Neuronal stem cell (in vitro differentiated cells): ENCODE results near the gene DMKN.

Source experiments
- DNase-seq: peaks from one replicate; pipeline ENCODE4 v3.0.0-alpha.2; 2013; ENCODE audit warnings: low spot score
- H2AFZ ChIP-seq: one replicate; pipeline ENCODE4 v1.6.1; 2013; ENCODE audit warnings: mild to moderate bottlenecking, low read length, inconsistent platforms
- H2AK5ac ChIP-seq: 2 replicates; pipeline ENCODE4 v1.6.1; 2013; ENCODE audit warnings: low read depth, mild to moderate bottlenecking, inconsistent platforms, low read length, moderate library complexity, mixed read lengths
- H2BK120ac ChIP-seq: 2 replicates; pipeline ENCODE4 v1.6.1; 2013; ENCODE audit warnings: low read depth, mild to moderate bottlenecking, inconsistent platforms, low read length, moderate library complexity, mixed read lengths
- H2BK12ac ChIP-seq: one replicate; pipeline ENCODE4 v1.6.1; 2013; ENCODE audit warnings: low read length, inconsistent platforms
- H2BK15ac ChIP-seq: 2 replicates; pipeline ENCODE4 v1.6.1; 2013; ENCODE audit warnings: mild to moderate bottlenecking, low read length, inconsistent platforms, mixed read lengths
- H2BK5ac ChIP-seq: one replicate; pipeline ENCODE4 v1.6.1; 2013; ENCODE audit warnings: inconsistent platforms, mild to moderate bottlenecking, low read length, moderate library complexity
- H3K14ac ChIP-seq: one replicate; pipeline ENCODE4 v1.6.1; 2013; ENCODE audit warnings: low read length, inconsistent platforms
- H3K18ac ChIP-seq: 2 replicates; pipeline ENCODE4 v1.6.1; 2013; ENCODE audit warnings: low read length, inconsistent platforms
- H3K23ac ChIP-seq: 2 replicates; pipeline ENCODE4 v1.6.1; 2013; ENCODE audit warnings: low read depth, mild to moderate bottlenecking, mixed read lengths, low read length, inconsistent platforms; ENCODE audit not compliant: poor library complexity
- H3K27ac ChIP-seq: replicated peaks from 3 replicates; pipeline ENCODE4 v1.5.1; 2013; ENCODE audit warnings: low read length, inconsistent platforms
- H3K27me3 ChIP-seq, 3 experiments: 2 replicates each; pipeline ENCODE4 v1.6.1; 2013; ENCODE audit warnings: low read length in 3 of 3, mild to moderate bottlenecking in 2 of 3, inconsistent platforms in 1 of 3, low read depth in 1 of 3, mixed read lengths in 1 of 3, moderate library complexity in 1 of 3; ENCODE audit not compliant: control insufficient read depth in 3 of 3, insufficient read depth in 3 of 3
- H3K36me3 ChIP-seq, 2 donors: replicated peaks in 1 of 2; 2 replicates each; pipeline ENCODE4 v1.6.1; 2013; ENCODE audit warnings: low read length in 2 of 2; ENCODE audit not compliant: control insufficient read depth in 2 of 2, insufficient read depth in 2 of 2
- H3K4ac ChIP-seq: 2 replicates; pipeline ENCODE4 v1.6.1; 2013; ENCODE audit warnings: inconsistent platforms, mild to moderate bottlenecking, low read length, moderate library complexity
- H3K4me1 ChIP-seq, 2 donors: 1 replicate in 1 of 2; 2 replicates in 1 of 2; pipeline ENCODE4 v1.6.1; 2013; ENCODE audit warnings: low read length in 2 of 2, low read depth in 1 of 2; ENCODE audit not compliant: control insufficient read depth in 2 of 2, insufficient read depth in 1 of 2
- H3K4me2 ChIP-seq: one replicate; pipeline ENCODE4 v1.6.1; 2013; ENCODE audit warnings: mild to moderate bottlenecking, low read length, inconsistent platforms; ENCODE audit not compliant: insufficient read depth, poor library complexity, severe bottlenecking
- H3K4me3 ChIP-seq, 2 donors: 2 replicates each; pipeline ENCODE4 v1.5.1; 2013; ENCODE audit warnings: low read length in 2 of 2, mild to moderate bottlenecking in 2 of 2, inconsistent platforms in 1 of 2, moderate library complexity in 1 of 2
- H3K79me1 ChIP-seq: one replicate; pipeline ENCODE4 v1.6.1; 2013; ENCODE audit warnings: low read depth, mild to moderate bottlenecking, inconsistent platforms, low read length, moderate library complexity
- H3K9ac ChIP-seq: one replicate; pipeline ENCODE4 v1.6.1; 2013; ENCODE audit warnings: mild to moderate bottlenecking, low read depth, low read length, inconsistent platforms; ENCODE audit not compliant: poor library complexity
- H3K9me3 ChIP-seq, 2 donors: replicated peaks in 1 of 2; 2 replicates each; pipeline versions ENCODE3 to v1.6.1; 2013; ENCODE audit warnings: low read length in 2 of 2, mild to moderate bottlenecking in 2 of 2, inconsistent platforms in 1 of 2, low read depth in 1 of 2, mixed read lengths in 1 of 2, moderate library complexity in 1 of 2; ENCODE audit not compliant: control insufficient read depth in 2 of 2, insufficient read depth in 1 of 2
- H4K8ac ChIP-seq: one replicate; pipeline ENCODE4 v1.6.1; 2013; ENCODE audit warnings: low read depth, mild to moderate bottlenecking, inconsistent platforms, low read length, moderate library complexity
- H4K91ac ChIP-seq: one replicate; pipeline ENCODE4 v1.6.1; 2013; ENCODE audit warnings: low read length, low read depth, mild to moderate bottlenecking, inconsistent platforms; ENCODE audit not compliant: poor library complexity
- WGBS, 2 donors: extraction: QIAGEN DNeasy Blood & Tissue Kit; methylation state at CpG; one replicate each; pipeline ENCODE4 v1.1.7; 2013; ENCODE audit warnings: missing lambda C conversion rate in 2 of 2, mixed read lengths in 1 of 2; ENCODE audit not compliant: insufficient read length in 2 of 2, insufficient replicate concordance in 1 of 2; ENCODE audit errors: extremely low coverage in 2 of 2; 5-methylcytosine and 5-hydroxymethylcytosine counted together

DMKN gene

DNA sequence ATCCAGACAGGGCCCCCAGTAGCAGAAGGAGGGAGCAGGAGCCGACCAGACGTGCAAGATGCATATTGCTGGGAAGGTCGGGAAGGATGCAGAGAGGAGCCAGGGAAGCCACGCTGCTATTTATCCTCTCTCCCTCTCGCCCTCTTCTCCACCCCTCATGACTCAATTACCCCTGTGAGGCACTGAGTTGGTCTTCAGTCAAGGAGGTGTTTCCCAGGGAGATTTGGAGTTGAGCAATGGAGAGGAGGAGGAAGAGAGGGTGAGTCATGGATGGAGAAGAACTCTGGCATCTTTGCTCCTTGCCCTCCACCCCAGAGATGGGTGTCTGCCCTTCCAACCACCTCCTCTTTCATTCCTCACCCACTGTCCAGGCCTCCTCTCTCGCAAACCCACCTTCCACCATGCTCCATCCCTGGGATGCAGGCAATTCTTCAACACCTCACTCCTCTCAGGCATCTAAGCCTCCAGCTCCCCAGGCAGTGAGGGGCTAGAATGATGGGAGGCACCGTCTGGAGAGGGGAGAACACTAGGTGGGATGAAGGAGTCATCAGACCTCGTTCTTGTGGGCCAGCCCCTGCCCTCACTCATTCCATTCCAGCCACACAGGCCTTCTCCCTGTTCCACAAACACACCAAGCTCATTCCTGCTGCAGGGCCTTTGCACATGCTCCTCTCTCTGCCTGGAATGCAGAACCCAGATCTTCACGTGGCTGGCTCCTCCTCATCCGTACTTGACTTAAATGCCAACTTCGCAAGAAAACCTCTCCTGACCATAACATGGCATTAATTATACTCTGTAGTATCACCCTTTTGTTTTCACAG is 15.0 kb upstream of the DMKN start, which contains the start of gene SBSN:
Gene SBSN, minus strand, starts transcription at position 94 of the 821 bp plus-strand sequence. Its CDS starts 30 bp downstream, at position 64.
- no peak within 1 kb of the TSS for H2BK120ac ChIP-seq
- no peak within 1 kb of the TSS for H2BK5ac ChIP-seq
- H3K79me1 ChIP-seq = no peaks in the 10 kb centered on the region
- peaks cover 0 to 2% of the 10 kb centered on the region in 2 donors for H3K9me3 ChIP-seq
- H4K8ac ChIP-seq = no peak within 1 kb of the TSS
- peak within 1 kb of the TSS; percentile 49 for H3K14ac ChIP-seq
- peaks cover 0 to 15% of the 10 kb centered on the region in 2 donors for H3K4me1 ChIP-seq
- no peak within 1 kb of the TSS for H2AK5ac ChIP-seq
- peak within 1 kb of the TSS; percentile 37 for H3K23ac ChIP-seq
- no peak within 1 kb of the TSS for H4K91ac ChIP-seq
- H3K4ac ChIP-seq = no peak within 1 kb of the TSS
- WGBS, 2 donors = no CpG with 5 or more reads among the region's 11 CpGs
- H2BK15ac ChIP-seq = peak within 1 kb of the TSS; percentile 72
- no peak within 1 kb of the TSS for H3K4me3 ChIP-seq
- no peaks in the 10 kb centered on the region for H3K36me3 ChIP-seq
- no peak within 1 kb of the TSS for H3K9ac ChIP-seq
- H3K27ac ChIP-seq = no peak within 1 kb of the TSS
- no peak within 1 kb of the TSS for H3K4me2 ChIP-seq
- H2AFZ ChIP-seq = no peak within 1 kb of the TSS
- no peak for DNase-seq
- peak within 1 kb of the TSS; percentile 30 for H3K18ac ChIP-seq
- peaks cover 0 to 53% (median 4%) of the 10 kb centered on the region in 3 experiments for H3K27me3 ChIP-seq
- H2BK12ac ChIP-seq = no peak within 1 kb of the TSS

- Histone ChIP-seq H4K8ac (no peak overlapping the region), H3K9me3 (no peaks in the 10 kb centered on the region), H3K23ac (no peak overlapping the region), H3K4ac (no peak overlapping the region), H2BK12ac (no peak overlapping the region), H2BK120ac (no peak overlapping the region), H4K91ac (no peak overlapping the region), H2AK5ac (no peak overlapping the region), H2AFZ (no peak overlapping the region), H2BK15ac (no peak overlapping the region), H3K27me3 (peaks cover 0 to 62% (median 0%) of the 10 kb centered on the region in 3 experiments), H3K18ac (no peak overlapping the region), H3K27ac (no peak overlapping the region), H2BK5ac (no peak overlapping the region), H3K14ac (no peak overlapping the region), H3K4me1 (peaks cover 6 to 11% of the 10 kb centered on the region in 2 donors), H3K4me3 (no peak overlapping the region), H3K79me1 (no peaks in the 10 kb centered on the region), H3K36me3 (no peaks in the 10 kb centered on the region), H3K9ac (no peak overlapping the region), H3K4me2 (no peak overlapping the region)
- DNase-seq = no peak
- WGBS, 2 donors = no CpG with 5 or more reads among the region's 4 CpGs
Measured at GRCh38 chr19:35525873-35526272, 12.4 kb upstream of the DMKN start.

DNA sequence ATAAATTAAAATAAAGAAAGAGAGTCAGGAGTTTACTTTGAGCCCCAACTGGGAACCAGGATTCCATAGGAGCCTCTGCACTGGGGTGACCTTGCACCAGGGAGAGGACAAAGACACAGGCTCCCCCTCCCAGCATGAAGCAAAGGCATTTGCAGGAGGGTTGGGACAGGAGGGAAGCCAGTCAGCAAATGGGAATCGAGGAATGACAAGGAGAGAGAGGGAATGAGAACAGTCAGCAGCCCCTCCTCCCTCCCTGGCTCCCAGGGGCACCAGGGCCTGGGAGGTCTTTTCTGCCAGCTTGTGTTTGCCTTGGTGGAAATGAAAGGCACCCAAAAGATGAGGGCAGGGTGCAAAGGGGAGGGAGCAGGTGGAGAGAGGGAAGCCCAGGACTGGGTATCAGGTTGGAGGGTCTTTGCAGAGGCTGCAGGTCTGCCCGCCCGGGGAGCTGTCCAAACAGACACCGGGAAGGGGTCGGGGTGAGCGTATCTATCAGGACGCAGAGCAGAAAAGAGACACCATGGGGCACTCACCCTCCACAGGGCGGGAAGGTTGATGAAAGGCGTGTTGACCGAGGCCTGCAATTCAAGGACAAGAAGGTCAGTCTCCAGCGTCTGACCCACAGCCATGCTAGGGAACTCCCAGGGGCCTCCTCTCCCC is 10.9 kb upstream of the DMKN start:
- Histone ChIP-seq H3K27ac (no peak overlapping the region), H2BK12ac (no peak overlapping the region), H2BK120ac (no peak overlapping the region), H3K9ac (peak overlapping the region; percentile 51), H3K36me3 (no peaks in the 10 kb centered on the region), H3K4me1 (peaks cover 6 to 11% of the 10 kb centered on the region in 2 donors), H3K18ac (peak overlapping the region; percentile 85), H3K4ac (no peak overlapping the region), H2AK5ac (no peak overlapping the region), H2BK15ac (peak overlapping the region; percentile 20), H3K4me2 (no peak overlapping the region), H2BK5ac (no peak overlapping the region), H3K27me3 (peaks cover 0 to 62% (median 0%) of the 10 kb centered on the region in 3 experiments), H3K9me3 (no peaks in the 10 kb centered on the region), H2AFZ (peak overlapping the region; percentile 12), H3K4me3 (no peak overlapping the region), H4K91ac (no peak overlapping the region), H3K79me1 (no peaks in the 10 kb centered on the region), H4K8ac (no peak overlapping the region), H3K14ac (peak overlapping the region; percentile 84), H3K23ac (no peak overlapping the region)
- DNase-seq = no peak
- WGBS, 2 donors = no CpG with 5 or more reads among the region's 11 CpGs

- no peak overlapping the region for H3K4ac ChIP-seq
- H2BK15ac ChIP-seq = no peak overlapping the region
- H2BK12ac ChIP-seq = no peak overlapping the region
- H2AFZ ChIP-seq = no peak overlapping the region
- H3K9me3 ChIP-seq = no peaks in the 10 kb centered on the region
- no peak overlapping the region for H4K91ac ChIP-seq
- no peak overlapping the region for H2BK5ac ChIP-seq
- no peaks in the 10 kb centered on the region for H3K36me3 ChIP-seq
- H4K8ac ChIP-seq = no peak overlapping the region
- H3K14ac ChIP-seq = no peak overlapping the region
- WGBS, 2 donors = no CpG with 5 or more reads among the region's 12 CpGs
- H3K27ac ChIP-seq = no peak overlapping the region
- H3K4me1 ChIP-seq = peaks cover 6 to 11% of the 10 kb centered on the region in 2 donors
- no peak overlapping the region for H3K4me2 ChIP-seq
- H3K4me3 ChIP-seq = no peak overlapping the region
- H3K9ac ChIP-seq = no peak overlapping the region
- H2BK120ac ChIP-seq = no peak overlapping the region
- no peak for DNase-seq
- no peak overlapping the region for H3K18ac ChIP-seq
- H3K27me3 ChIP-seq = peaks cover 0 to 51% (median 0%) of the 10 kb centered on the region in 3 experiments
- no peak overlapping the region for H2AK5ac ChIP-seq
- no peaks in the 10 kb centered on the region for H3K79me1 ChIP-seq
- H3K23ac ChIP-seq = no peak overlapping the region
Measured at GRCh38 chr19:35522745-35523327, 9.4 kb upstream of the DMKN start.
